Measurements from ENCODE around the gene ZNF212. TPM values are rescaled to one million over a fixed set of nuclear protein-coding genes. Genes with fewer than 3 reads are reported as not detected.
"Not testable (repeated sequence)": the region's sequence is repeated elsewhere in the genome, so short reads cannot be mapped to it uniquely, and the experiment has no call there.

The ZNF212 gene
- total RNA-seq, 4 donors from 2014 or later: 6.7 to 12.5 (median 9.7) TPM

- intact Hi-C loops (cut with DNase I): no loop called here
- no peaks in the 10 kb centered on the region for H3K9me3 ChIP-seq
- no peak for DNase-seq
- peaks cover 7 to 19% of the 10 kb centered on the region in 2 donors for H3K36me3 ChIP-seq
- TF ChIP-seq CTCF (IDR thresholded peaks at IDR 0.05) (no peak), POLR2A (IDR thresholded peaks at IDR 0.05) (no peak)
- no peaks in the 10 kb centered on the region for H3K27me3 ChIP-seq
- no peak overlapping the region for H3K27ac ChIP-seq
- H3K4me3 ChIP-seq (replicated peaks in 1 of 3): no peak overlapping the region
- 94 to 95% methylated on average over 19 of the region's 19 CpGs for WGBS, 2 donors
- H3K4me1 ChIP-seq: no peaks in the 10 kb centered on the region
These were observed 14.3 kb upstream of the ZNF212 start for GRCh38 chr7:149225106-149225505.

GRCh38 chr7:149225656-149226055 lies 13.8 kb upstream of the ZNF212 start:
- H3K36me3 ChIP-seq: peaks cover 7 to 14% of the 10 kb centered on the region in 2 donors
- no peaks in the 10 kb centered on the region for H3K4me1 ChIP-seq
- no peak overlapping the region for H3K27ac ChIP-seq
- 95 to 97% methylated on average over 21 to 22 of the region's 22 CpGs for WGBS, 2 donors
- TF ChIP-seq POLR2A (IDR thresholded peaks at IDR 0.05): no peak
- no peak for TF ChIP-seq CTCF (IDR thresholded peaks at IDR 0.05)
- no peaks in the 10 kb centered on the region for H3K9me3 ChIP-seq
- intact Hi-C loops (cut with DNase I): no loop called here
- no peak overlapping the region for H3K4me3 ChIP-seq (replicated peaks in 1 of 3)
- DNase-seq: no peak
- no peaks in the 10 kb centered on the region for H3K27me3 ChIP-seq

GRCh38 chr7:149226366-149226765 lies 13.1 kb upstream of the ZNF212 start:
- intact Hi-C loops (cut with DNase I); H3K27me3 ChIP-seq; DNase-seq; H3K9me3 ChIP-seq; H3K4me3 ChIP-seq (replicated peaks in 1 of 3); H3K27ac ChIP-seq; H3K4me1 ChIP-seq: not testable (repeated sequence)
- H3K36me3 ChIP-seq: peaks cover 7 to 13% of the 10 kb centered on the region in 2 donors
- 92 to 94% methylated on average over 17 of the region's 17 CpGs for WGBS, 2 donors

- no peaks in the 10 kb centered on the region for H3K4me1 ChIP-seq
- peaks cover 7 to 13% of the 10 kb centered on the region in 2 donors for H3K36me3 ChIP-seq
- 74 to 83% methylated on average over 6 of the region's 6 CpGs for WGBS, 2 donors
- H3K4me3 ChIP-seq (replicated peaks in 1 of 3): no peak overlapping the region
- H3K27me3 ChIP-seq: no peaks in the 10 kb centered on the region
- no peak for TF ChIP-seq POLR2A (IDR thresholded peaks at IDR 0.05)
- TF ChIP-seq CTCF (IDR thresholded peaks at IDR 0.05): no peak
- H3K9me3 ChIP-seq: no peaks in the 10 kb centered on the region
- H3K27ac ChIP-seq: no peak overlapping the region
- no peak for DNase-seq
- intact Hi-C loops (cut with DNase I): no loop called here
These were observed 12.5 kb upstream of the ZNF212 start for GRCh38 chr7:149226840-149227494.

- H3K4me3 ChIP-seq (replicated peaks in 1 of 3): no peak overlapping the region
- H3K36me3 ChIP-seq: peaks cover 7 to 13% of the 10 kb centered on the region in 2 donors
- H3K27ac ChIP-seq: no peak overlapping the region
- DNase-seq: no peak
- intact Hi-C loops (cut with DNase I): no loop called here
- WGBS, 2 donors: 60 to 63% methylated on average over 7 of the region's 7 CpGs
- no peaks in the 10 kb centered on the region for H3K4me1 ChIP-seq
- H3K27me3 ChIP-seq: no peaks in the 10 kb centered on the region
- no peaks in the 10 kb centered on the region for H3K9me3 ChIP-seq
- no peak for TF ChIP-seq CTCF (IDR thresholded peaks at IDR 0.05)
- TF ChIP-seq POLR2A (IDR thresholded peaks at IDR 0.05): no peak
These were observed 10.5 kb upstream of the ZNF212 start for GRCh38 chr7:149228831-149229471.
